B cell (primary cell): ENCODE results near the gene C7.

Source experiments
- EZH2 ChIP-seq: IDR thresholded peaks from 2 replicates; pipeline ENCODE4 v1.6.1; 2012; ENCODE audit warnings: borderline replicate concordance, low read depth, mild to moderate bottlenecking, moderate library complexity, low read length; ENCODE audit not compliant: insufficient read depth, poor library complexity, severe bottlenecking
- TF ChIP-seq, protein P1 (sequence below): fragments of 200-600 bp; IDR thresholded peaks from one replicate; pipeline ENCODE4 v1.8.0; 2022; ENCODE audit warnings: antibody characterized with exemption, mild to moderate bottlenecking

GRCh38 chr5:40928886-40929448, 19.7 kb downstream of the C7 start:
- TF ChIP-seq, protein P1, sequence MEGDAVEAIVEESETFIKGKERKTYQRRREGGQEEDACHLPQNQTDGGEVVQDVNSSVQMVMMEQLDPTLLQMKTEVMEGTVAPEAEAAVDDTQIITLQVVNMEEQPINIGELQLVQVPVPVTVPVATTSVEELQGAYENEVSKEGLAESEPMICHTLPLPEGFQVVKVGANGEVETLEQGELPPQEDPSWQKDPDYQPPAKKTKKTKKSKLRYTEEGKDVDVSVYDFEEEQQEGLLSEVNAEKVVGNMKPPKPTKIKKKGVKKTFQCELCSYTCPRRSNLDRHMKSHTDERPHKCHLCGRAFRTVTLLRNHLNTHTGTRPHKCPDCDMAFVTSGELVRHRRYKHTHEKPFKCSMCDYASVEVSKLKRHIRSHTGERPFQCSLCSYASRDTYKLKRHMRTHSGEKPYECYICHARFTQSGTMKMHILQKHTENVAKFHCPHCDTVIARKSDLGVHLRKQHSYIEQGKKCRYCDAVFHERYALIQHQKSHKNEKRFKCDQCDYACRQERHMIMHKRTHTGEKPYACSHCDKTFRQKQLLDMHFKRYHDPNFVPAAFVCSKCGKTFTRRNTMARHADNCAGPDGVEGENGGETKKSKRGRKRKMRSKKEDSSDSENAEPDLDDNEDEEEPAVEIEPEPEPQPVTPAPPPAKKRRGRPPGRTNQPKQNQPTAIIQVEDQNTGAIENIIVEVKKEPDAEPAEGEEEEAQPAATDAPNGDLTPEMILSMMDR, result no peak
- no peak for TF ChIP-seq EZH2
